ENCODE results near the gene TEAD1. TPM values are rescaled to one million over a fixed set of nuclear protein-coding genes. Genes with fewer than 3 reads are reported as not detected.

Gene TEAD1
- total RNA-seq, 2 donors from 2014 or later = 76.4 to 94.4 TPM

DNA sequence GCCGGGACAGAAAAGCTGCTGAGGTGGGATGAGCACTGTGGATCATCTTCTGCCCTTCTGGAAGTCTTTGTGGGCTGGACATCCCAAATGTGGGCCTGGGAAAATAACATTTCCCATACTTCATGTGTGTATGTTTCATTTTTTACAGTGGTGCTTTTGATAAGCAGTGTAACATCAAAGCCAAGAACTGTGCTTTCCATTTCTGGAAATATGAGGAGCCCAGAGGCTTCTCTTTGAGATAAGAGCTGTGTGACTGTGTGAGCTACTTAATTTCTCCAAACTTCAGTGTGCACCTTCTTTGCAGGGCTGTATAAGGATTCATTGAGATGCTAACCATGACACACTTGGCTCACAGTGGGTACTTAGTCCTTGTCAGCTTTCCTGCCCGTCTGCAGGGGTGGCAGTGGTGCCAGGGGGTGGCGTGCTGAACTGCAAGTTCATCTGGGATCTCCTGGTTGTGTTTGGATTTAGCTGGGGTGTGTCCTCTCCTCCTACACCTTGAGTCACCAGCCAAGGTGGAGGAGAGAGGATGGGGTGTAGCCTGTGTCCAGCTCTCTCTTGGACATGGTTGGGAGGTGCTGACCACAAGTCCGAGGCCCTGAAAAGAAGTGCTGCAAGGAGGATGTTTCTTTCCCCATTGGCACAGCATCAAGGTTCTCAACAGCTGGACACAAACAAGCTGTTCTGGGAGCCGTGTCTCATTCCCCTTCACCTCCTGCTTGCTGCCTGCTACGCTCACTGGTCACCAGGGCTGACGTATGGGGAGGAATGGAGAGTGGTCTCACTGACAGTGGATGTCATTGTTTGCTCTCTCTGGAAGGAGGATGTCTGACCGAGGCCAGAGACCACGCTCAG is 139.4 kb downstream of the TEAD1 start:
- Histone ChIP-seq H3K4me1 (ENCODE audit: control insufficient read depth, insufficient read depth, low read length) (no peaks in the 10 kb centered on the region), H3K27ac (ENCODE audit: low read depth, low read length) (peak overlapping the region; percentile 60), H3K9ac (ENCODE audit: extremely low read depth, low read length, poor library complexity, severe bottlenecking) (no peak overlapping the region), H3K9me3 (ENCODE audit: control insufficient read depth, low read length) (no peaks in the 10 kb centered on the region), H3K27me3 (ENCODE audit: control insufficient read depth, insufficient read depth, low read length, poor library complexity, severe bottlenecking) (no peaks in the 10 kb centered on the region), H3K36me3 (ENCODE audit: control insufficient read depth, insufficient read depth, low read length) (peaks cover 20% of the 10 kb centered on the region), H3K4me3 (ENCODE audit: low read length) (no peak overlapping the region)
- DNase-seq = no peak
- H3K27me3 Mint-ChIP-seq (ENCODE audit: insufficient read depth) = no peaks in the 10 kb centered on the region
- no peaks in the 10 kb centered on the region for H3K9me3 Mint-ChIP-seq
- H3K4me3 Mint-ChIP-seq = no peak overlapping the region
- TF ChIP-seq, protein P1, sequence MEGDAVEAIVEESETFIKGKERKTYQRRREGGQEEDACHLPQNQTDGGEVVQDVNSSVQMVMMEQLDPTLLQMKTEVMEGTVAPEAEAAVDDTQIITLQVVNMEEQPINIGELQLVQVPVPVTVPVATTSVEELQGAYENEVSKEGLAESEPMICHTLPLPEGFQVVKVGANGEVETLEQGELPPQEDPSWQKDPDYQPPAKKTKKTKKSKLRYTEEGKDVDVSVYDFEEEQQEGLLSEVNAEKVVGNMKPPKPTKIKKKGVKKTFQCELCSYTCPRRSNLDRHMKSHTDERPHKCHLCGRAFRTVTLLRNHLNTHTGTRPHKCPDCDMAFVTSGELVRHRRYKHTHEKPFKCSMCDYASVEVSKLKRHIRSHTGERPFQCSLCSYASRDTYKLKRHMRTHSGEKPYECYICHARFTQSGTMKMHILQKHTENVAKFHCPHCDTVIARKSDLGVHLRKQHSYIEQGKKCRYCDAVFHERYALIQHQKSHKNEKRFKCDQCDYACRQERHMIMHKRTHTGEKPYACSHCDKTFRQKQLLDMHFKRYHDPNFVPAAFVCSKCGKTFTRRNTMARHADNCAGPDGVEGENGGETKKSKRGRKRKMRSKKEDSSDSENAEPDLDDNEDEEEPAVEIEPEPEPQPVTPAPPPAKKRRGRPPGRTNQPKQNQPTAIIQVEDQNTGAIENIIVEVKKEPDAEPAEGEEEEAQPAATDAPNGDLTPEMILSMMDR (conservative IDR thresholded peaks at IDR 0.05) = no peak
- H3K4me1 Mint-ChIP-seq = peaks cover 22% of the 10 kb centered on the region
- peak overlapping the region; percentile 2 for H3K27ac Mint-ChIP-seq
- H3K36me3 Mint-ChIP-seq (ENCODE audit: low read depth) = no peaks in the 10 kb centered on the region
- 93 to 95% methylated on average over 6 to 9 of the region's 9 CpGs for WGBS, 2 experiments (ENCODE audit: insufficient coverage in 1 of 2, insufficient read length in 1 of 2)

DNA sequence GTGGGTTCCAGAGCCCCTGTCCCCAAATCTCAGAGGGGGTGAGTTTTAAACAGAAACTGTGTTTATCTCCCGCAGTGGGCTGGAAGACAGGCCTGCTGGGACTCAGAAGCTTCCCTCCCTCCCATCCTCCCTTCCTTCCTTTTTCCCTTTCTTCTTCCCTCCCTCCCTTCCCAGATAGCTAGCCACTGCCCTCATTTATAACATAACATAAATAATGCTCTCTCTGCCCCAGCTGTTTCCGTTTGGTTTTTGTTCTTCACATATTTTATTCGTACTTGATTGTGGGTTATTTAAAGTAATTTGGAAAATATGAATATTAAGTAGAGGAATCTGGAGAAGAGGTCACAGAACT is 140.9 kb downstream of the TEAD1 start:
- Mint-ChIP-seq H3K4me1 (peaks cover 22% of the 10 kb centered on the region), H3K36me3 (ENCODE audit: low read depth) (no peaks in the 10 kb centered on the region), H3K27me3 (ENCODE audit: insufficient read depth) (no peaks in the 10 kb centered on the region), H3K4me3 (no peak overlapping the region), H3K9me3 (no peaks in the 10 kb centered on the region), H3K27ac (no peak overlapping the region)
- DNase-seq = no peak
- WGBS, 2 experiments (ENCODE audit: insufficient coverage in 1 of 2, insufficient read length in 1 of 2) = 86% methylated on average over 3 of the region's 3 CpGs; no CpG with 5 or more reads in 1 of the 2 experiments
- Histone ChIP-seq H3K27ac (ENCODE audit: low read depth, low read length) (no peak overlapping the region), H3K27me3 (ENCODE audit: control insufficient read depth, insufficient read depth, low read length, poor library complexity, severe bottlenecking) (no peaks in the 10 kb centered on the region), H3K4me1 (ENCODE audit: control insufficient read depth, insufficient read depth, low read length) (no peaks in the 10 kb centered on the region), H3K36me3 (ENCODE audit: control insufficient read depth, insufficient read depth, low read length) (peaks cover 14% of the 10 kb centered on the region), H3K9ac (ENCODE audit: extremely low read depth, low read length, poor library complexity, severe bottlenecking) (no peak overlapping the region), H3K4me3 (ENCODE audit: low read length) (no peak overlapping the region), H3K9me3 (ENCODE audit: control insufficient read depth, low read length) (no peaks in the 10 kb centered on the region)
- TF ChIP-seq, protein P1 (conservative IDR thresholded peaks at IDR 0.05) = no peak

DNA sequence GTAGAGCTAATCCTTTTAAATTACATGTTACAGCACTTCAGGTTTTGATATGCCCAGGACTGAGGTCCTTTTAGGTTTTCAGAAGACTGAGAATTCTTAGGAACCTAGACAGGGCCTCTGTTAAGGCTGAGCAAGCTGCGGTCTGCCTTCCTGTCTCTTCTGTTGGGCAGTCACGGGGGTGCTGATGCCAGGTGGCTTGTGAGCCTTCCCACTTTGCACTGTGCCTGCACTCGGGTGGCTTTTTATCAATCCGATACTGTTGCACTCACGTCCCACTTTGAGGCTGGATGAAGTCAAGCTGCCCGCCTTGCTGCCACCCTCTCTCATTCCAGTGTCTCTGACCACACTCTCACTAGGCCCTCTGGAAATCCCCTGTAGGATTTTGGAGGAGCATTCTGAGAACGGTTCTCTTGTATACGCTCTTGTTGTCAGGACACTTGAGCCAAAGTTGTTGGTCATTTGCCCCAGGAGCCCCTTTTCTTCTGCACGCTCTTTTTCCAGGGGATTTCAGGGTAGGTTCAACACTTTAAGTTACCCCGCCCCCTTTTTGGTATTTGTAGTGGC is 141.8 kb downstream of the TEAD1 start:
- H3K9me3 Mint-ChIP-seq = no peaks in the 10 kb centered on the region

More for the DNA sequence above, 141.8 kb downstream of the TEAD1 start:
- Histone ChIP-seq H3K4me3 (ENCODE audit: low read length) (no peak overlapping the region), H3K27me3 (ENCODE audit: control insufficient read depth, insufficient read depth, low read length, poor library complexity, severe bottlenecking) (no peaks in the 10 kb centered on the region), H3K36me3 (ENCODE audit: control insufficient read depth, insufficient read depth, low read length) (peaks cover 14% of the 10 kb centered on the region), H3K4me1 (ENCODE audit: control insufficient read depth, insufficient read depth, low read length) (no peaks in the 10 kb centered on the region), H3K27ac (ENCODE audit: low read depth, low read length) (no peak overlapping the region), H3K9ac (ENCODE audit: extremely low read depth, low read length, poor library complexity, severe bottlenecking) (no peak overlapping the region), H3K9me3 (ENCODE audit: control insufficient read depth, low read length) (no peaks in the 10 kb centered on the region)
- Mint-ChIP-seq H3K4me3 (no peak overlapping the region), H3K27ac (no peak overlapping the region), H3K36me3 (ENCODE audit: low read depth) (no peaks in the 10 kb centered on the region), H3K4me1 (peaks cover 16% of the 10 kb centered on the region), H3K27me3 (ENCODE audit: insufficient read depth) (no peaks in the 10 kb centered on the region)
- TF ChIP-seq, protein P1 (conservative IDR thresholded peaks at IDR 0.05) = no peak
- no peak for DNase-seq
- 89 to 100% methylated on average over 7 to 10 of the region's 10 CpGs for WGBS, 2 experiments (ENCODE audit: insufficient coverage in 1 of 2, insufficient read length in 1 of 2)
